Measurements from ENCODE around the gene PPP1R12A. TPM values are rescaled to one million over a fixed set of nuclear protein-coding genes. Genes with fewer than 3 reads are reported as not detected.

The PPP1R12A gene
- total RNA-seq, 4 donors from 2014 or later, result 82.6 to 128 (median 87.4) TPM

DNA sequence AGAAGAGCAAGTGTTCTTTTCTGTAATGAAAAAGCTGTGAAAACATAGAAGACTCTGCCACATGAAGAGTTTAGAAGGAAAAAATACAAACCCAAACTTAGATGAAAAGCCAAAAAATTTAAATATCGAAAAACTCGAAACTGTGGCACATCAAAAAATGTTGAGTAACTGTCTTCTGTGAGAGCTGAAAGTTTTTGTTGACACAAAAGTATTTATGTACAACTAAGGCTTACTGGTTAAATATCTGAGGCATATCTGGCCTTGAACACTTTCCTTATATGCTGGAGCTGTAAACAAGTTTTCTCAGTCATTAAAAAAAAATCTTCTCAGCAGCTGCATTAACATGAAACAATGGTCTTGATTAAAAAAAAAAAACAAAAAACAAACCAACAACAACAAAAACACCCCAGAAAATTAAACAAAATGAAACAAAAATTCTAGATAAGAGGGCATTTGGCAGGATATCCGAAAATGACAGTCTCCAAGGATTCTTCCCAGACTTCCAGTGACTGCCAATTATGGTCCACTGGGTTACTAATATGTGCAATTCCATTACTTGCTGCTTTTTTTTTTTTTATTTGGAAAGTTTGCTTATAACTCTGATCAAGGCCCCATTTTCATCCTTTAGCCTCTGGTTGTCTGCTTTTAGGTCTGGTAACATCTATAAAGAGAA, 159.4 kb downstream of the PPP1R12A start:
- TF ChIP-seq CTCF (IDR thresholded peaks at IDR 0.05; ENCODE audit: low read depth), result no peak

- no peak for TF ChIP-seq CTCF (IDR thresholded peaks at IDR 0.05; ENCODE audit: low read depth)
These were observed 161.0 kb downstream of the PPP1R12A start for GRCh38 chr12:79773896-79774295.

DNA sequence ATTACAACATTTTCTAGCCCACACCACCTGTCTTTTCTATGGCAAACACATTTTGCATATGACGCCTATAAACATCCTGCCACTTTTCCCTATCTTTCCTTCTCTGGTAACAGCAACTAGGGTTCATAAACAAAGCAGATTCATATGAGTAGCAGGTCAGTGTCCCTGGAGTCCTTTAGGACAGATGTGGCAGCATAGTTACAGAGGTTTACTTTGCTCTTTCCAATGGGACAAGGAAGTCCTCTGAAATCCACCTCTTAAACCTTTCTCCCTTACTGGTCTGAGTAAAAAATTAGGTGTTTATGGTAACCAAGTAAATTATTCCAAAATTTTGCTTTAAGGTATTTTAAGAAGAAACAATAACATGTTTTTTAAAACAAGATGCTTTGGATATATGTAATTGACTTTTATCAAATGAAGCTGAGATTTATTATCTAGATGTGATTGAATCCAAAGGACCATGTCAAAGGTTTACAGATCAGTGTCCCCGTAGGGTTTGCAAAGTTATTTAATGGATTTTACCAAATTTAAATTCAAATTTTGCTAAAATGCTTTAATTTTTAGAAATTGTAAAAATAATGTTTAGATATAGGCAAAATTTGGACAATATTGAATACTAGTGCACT, 164.9 kb downstream of the PPP1R12A start:
- no peak for TF ChIP-seq CTCF (IDR thresholded peaks at IDR 0.05; ENCODE audit: low read depth)

DNA sequence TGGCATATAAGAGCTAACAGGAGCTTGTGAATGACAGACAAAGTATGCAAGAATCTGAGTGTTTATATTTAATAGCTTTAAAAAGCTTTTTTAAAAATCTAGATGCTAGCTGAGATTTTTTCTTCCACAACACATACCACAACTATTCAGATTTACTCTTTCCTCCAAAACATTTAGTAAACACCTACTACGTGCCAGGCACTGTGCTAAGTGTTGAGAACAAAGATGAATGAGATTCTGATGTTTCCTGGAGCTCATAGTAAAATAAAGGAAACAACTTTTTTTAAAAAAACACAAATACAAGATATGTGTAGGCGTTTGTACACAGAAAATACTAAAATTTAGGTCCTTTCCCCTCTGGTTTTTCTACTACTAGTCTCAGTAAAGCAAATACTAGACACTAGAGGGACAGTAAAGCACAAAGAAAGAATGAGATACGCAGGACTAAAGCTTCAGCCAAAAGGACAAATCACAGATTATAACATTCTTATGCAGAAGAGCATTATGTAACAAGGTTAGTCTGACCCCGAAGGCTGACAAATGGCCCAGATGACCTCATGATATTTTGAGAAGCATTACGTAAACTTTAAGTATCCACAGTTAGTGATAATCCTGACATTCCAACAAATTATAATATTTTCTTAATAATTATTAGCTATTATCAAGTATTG, 165.6 kb downstream of the PPP1R12A start:
- TF ChIP-seq CTCF (IDR thresholded peaks at IDR 0.05; ENCODE audit: low read depth), result no peak

DNA sequence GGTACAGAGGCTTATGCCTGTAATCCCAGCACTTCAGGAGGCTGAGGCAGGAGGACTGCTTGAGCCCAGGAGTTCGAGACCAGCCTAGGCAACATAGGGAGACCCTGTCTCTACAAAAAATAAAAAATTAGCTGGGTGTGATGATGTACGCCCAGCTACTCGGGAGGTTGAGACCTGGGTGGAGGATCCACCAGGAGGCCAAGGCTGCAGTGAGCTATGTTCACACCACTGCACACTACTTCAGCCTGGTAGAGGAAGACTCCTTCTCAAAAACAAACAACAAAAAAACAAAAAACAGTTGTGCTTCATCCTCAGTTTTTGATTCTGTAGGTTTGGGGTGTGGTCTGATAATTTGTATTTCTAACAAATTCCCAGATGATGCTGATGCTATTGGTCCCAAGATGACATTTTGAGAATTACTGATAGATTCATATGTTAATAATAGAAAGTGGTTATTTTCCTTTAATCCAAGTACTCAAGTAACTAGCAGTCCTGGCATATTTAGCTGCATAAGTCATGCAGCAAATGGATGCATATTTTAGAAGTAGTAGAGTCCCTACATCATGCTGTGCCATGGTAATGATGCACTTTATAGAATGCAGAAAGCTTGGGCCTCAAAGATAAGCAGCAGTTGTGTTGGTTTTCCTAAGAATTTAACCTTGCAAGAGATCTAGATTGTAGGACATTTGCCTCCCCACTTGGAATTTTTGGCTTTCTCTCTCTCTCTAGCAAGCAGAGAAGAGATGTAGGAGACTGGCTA, 168.0 kb downstream of the PPP1R12A start:
- no peak for TF ChIP-seq CTCF (IDR thresholded peaks at IDR 0.05; ENCODE audit: low read depth)

GRCh38 chr12:79765157-79765556, 169.7 kb downstream of the PPP1R12A start:
- no peak for TF ChIP-seq CTCF (IDR thresholded peaks at IDR 0.05; ENCODE audit: low read depth)

GRCh38 chr12:79764641-79765040, 170.3 kb downstream of the PPP1R12A start:
- TF ChIP-seq CTCF (IDR thresholded peaks at IDR 0.05; ENCODE audit: low read depth), result no peak

Measured in subcutaneous adipose tissue (tissue), 4 donors.